ENCODE measurements around the gene UNK. TPM values are rescaled to one million over a fixed set of nuclear protein-coding genes. Genes with fewer than 3 reads are reported as not detected.

The UNK gene
- total and polyA plus RNA-seq, 12 donors = 11.6 to 21.3 (median 14.7) TPM

GRCh38 chr17:75874323-75875181 lies 89.9 kb downstream of the UNK start:
- Histone ChIP-seq H3K4me3 (no peak overlapping the region), H3K4me1 (peaks cover 33 to 83% (median 63%) of the 10 kb centered on the region in 9 donors)
- no peak for DNase-seq

More at GRCh38 chr17:75874323-75875181, 89.9 kb downstream of the UNK start:
- peak overlapping the region; percentile 57 to 100 (median 96) for H3K27ac ChIP-seq
- no peak for TF ChIP-seq CTCF (IDR thresholded peaks at IDR 0.05)
- 92 to 94% methylated on average over 38 of the region's 38 CpGs for WGBS, 2 donors
- no peak for ATAC-seq
- H3K36me3 ChIP-seq = peaks cover 0 to 30% (median 10%) of the 10 kb centered on the region in 9 donors
- H3K27me3 ChIP-seq = peaks cover 0 to 18% (median 0%) of the 10 kb centered on the region in 7 donors
- intact Hi-C loops (cut with DNase I) = loop anchor here in 3 of 10 donors (5.0 to 10.0 kb wide), 3 partner anchors 92 to 100 kb away; partner anchors contain the start of gene UNK (in 1 of the 3)
- H3K9me3 ChIP-seq = no peaks in the 10 kb centered on the region

Small RNAs within 50 kb of the gene (microRNA-seq; reads per million reads assigned to microRNA genes)
- 0 to 0.51 reads per million in 2 donors for gene MIR4738

Other genes with a start within 250 kb of the UNK start
- 10 to 100 TPM; 27.9 to 62.2 (median 45.8) TPM for gene MYO15B, start 197.0 kb upstream of the UNK start, total RNA-seq
- 100 to 1,000 TPM in 1 of 2 donors, 10 to 100 TPM in 1; 30.8 to 205 TPM for gene MYO15B, start 197.0 kb upstream of the UNK start, polyA plus RNA-seq
- gene SMIM5, start 151.4 kb upstream of the UNK start, total RNA-seq = 10 to 100 TPM in 2 of 10 donors, 1 to 10 TPM in 8; 1.9 to 14.2 (median 6.5) TPM
- 10 to 100 TPM in 1 of 2 donors, 1 to 10 TPM in 1; 3.1 to 19.2 TPM for gene SMIM5, start 151.4 kb upstream of the UNK start, polyA plus RNA-seq
- gene RECQL5, start 117.7 kb upstream of the UNK start, total RNA-seq = 10 to 100 TPM in 8 of 10 donors, 1 to 10 TPM in 2; 9.2 to 14.4 (median 10.7) TPM
- 10 to 100 TPM in 1 of 2 donors, 1 to 10 TPM in 1; 6.3 to 32.1 TPM for gene RECQL5, start 117.7 kb upstream of the UNK start, polyA plus RNA-seq
- gene SAP30BP, start 117.5 kb upstream of the UNK start, total RNA-seq = 10 to 100 TPM; 41.7 to 64.4 (median 55.8) TPM
- gene SAP30BP, start 117.5 kb upstream of the UNK start, polyA plus RNA-seq = 100 to 1,000 TPM in 1 of 2 donors, 10 to 100 TPM in 1; 78.4 to 115 TPM
- gene ITGB4, start 63.3 kb upstream of the UNK start, total RNA-seq = 10 to 100 TPM in 2 of 10 donors, 1 to 10 TPM in 8; 4.7 to 11.3 (median 9.0) TPM
- gene ITGB4, start 63.3 kb upstream of the UNK start, polyA plus RNA-seq = 10 to 100 TPM in 1 of 2 donors, 1 to 10 TPM in 1; 4.6 to 17.0 TPM
- gene GALK1, start 19.6 kb upstream of the UNK start, total RNA-seq = 10 to 100 TPM in 6 of 10 donors, 1 to 10 TPM in 4; 5.2 to 26.4 (median 11.3) TPM
- gene GALK1, start 19.6 kb upstream of the UNK start, polyA plus RNA-seq = 10 to 100 TPM; 29.2 to 44.6 TPM
- gene UNC13D, start 59.6 kb downstream of the UNK start, total RNA-seq = 10 to 100 TPM in 3 of 10 donors, 1 to 10 TPM in 7; 5.5 to 20.7 (median 8.5) TPM
- 10 to 100 TPM in 1 of 2 donors, 1 to 10 TPM in 1; 3.0 to 12.6 TPM for gene UNC13D, start 59.6 kb downstream of the UNK start, polyA plus RNA-seq
- gene WBP2, start 70.5 kb downstream of the UNK start, total RNA-seq = 100 to 1,000 TPM; 130 to 210 (median 173) TPM
- gene WBP2, start 70.5 kb downstream of the UNK start, polyA plus RNA-seq = 100 to 1,000 TPM; 155 to 205 TPM
- gene TRIM47, start 93.8 kb downstream of the UNK start, total RNA-seq = 10 to 100 TPM in 9 of 10 donors, 1 to 10 TPM in 1; 9.3 to 53.1 (median 21.5) TPM
- gene TRIM47, start 93.8 kb downstream of the UNK start, polyA plus RNA-seq = 10 to 100 TPM; 22.4 to 48.7 TPM
- 10 to 100 TPM in 1 of 10 donors, 1 to 10 TPM in 9; 5.1 to 12.7 (median 8.9) TPM for gene TRIM65, start 112.1 kb downstream of the UNK start, total RNA-seq
- gene TRIM65, start 112.1 kb downstream of the UNK start, polyA plus RNA-seq = 10 to 100 TPM in 1 of 2 donors, 1 to 10 TPM in 1; 5.6 to 16.7 TPM
- 100 to 1,000 TPM in 4 of 10 donors, 10 to 100 TPM in 6; 89.6 to 144 (median 96.5) TPM for gene MRPL38, start 120.1 kb downstream of the UNK start, total RNA-seq
- 100 to 1,000 TPM in 1 of 2 donors, 10 to 100 TPM in 1; 86.0 to 160 TPM for gene MRPL38, start 120.1 kb downstream of the UNK start, polyA plus RNA-seq
- 1 to 10 TPM; 2.1 to 6.3 (median 2.8) TPM for gene FBF1, start 156.2 kb downstream of the UNK start, total RNA-seq
- 1 to 10 TPM; 1.6 to 8.3 TPM for gene FBF1, start 156.2 kb downstream of the UNK start, polyA plus RNA-seq
- 100 to 1,000 TPM in 1 of 10 donors, 10 to 100 TPM in 9; 76.0 to 105 (median 94.0) TPM for gene ACOX1, start 194.4 kb downstream of the UNK start, total RNA-seq
- 10 to 100 TPM; 11.1 to 45.8 TPM for gene ACOX1, start 194.4 kb downstream of the UNK start, polyA plus RNA-seq
- gene TEN1, start 194.4 kb downstream of the UNK start, total RNA-seq = 10 to 100 TPM in 3 of 10 donors, 1 to 10 TPM in 7; 4.4 to 13.3 (median 9.0) TPM
- gene TEN1, start 194.4 kb downstream of the UNK start, polyA plus RNA-seq = 10 to 100 TPM; 19.5 to 20.1 TPM
- gene CDK3, start 216.0 kb downstream of the UNK start, total RNA-seq = 1 to 10 TPM in 7 of 10 donors, under 1 TPM in 3; 0.52 to 2.2 (median 1.3) TPM
- gene CDK3, start 216.0 kb downstream of the UNK start, polyA plus RNA-seq = 10 to 100 TPM in 1 of 2 donors, 1 to 10 TPM in 1; 2.4 to 11.3 TPM
- gene EVPL, start 242.5 kb downstream of the UNK start, total RNA-seq = under 1 TPM in 4 of 10 donors, not detected in 6; 0.04 to 0.31 (median 0.05) TPM
- under 1 TPM; 0.04 to 0.07 TPM for gene EVPL, start 242.5 kb downstream of the UNK start, polyA plus RNA-seq